Muscle of leg (tissue), 11 donors: ENCODE data around the gene GORASP2. TPM values are rescaled to one million over a fixed set of nuclear protein-coding genes. Genes with fewer than 3 reads are reported as not detected.

Experiments
- DNase-seq: peaks from one replicate; pipeline ENCODE4 v3.0.0; 2013
- H3K27ac ChIP-seq: one replicate; pipeline ENCODE4 v1.5.1; 2013; ENCODE audit warnings: mild to moderate bottlenecking, low read length, control low read depth
- H3K27me3 ChIP-seq: one replicate; pipeline ENCODE4 v1.6.1; 2013; ENCODE audit warnings: low read length; ENCODE audit not compliant: control insufficient read depth, insufficient read depth
- H3K36me3 ChIP-seq: one replicate; pipeline ENCODE4 v1.6.1; 2013; ENCODE audit warnings: low read length; ENCODE audit not compliant: control insufficient read depth, insufficient read depth
- H3K4me1 ChIP-seq: one replicate; pipeline ENCODE4 v1.6.1; 2013; ENCODE audit warnings: low read length; ENCODE audit not compliant: control insufficient read depth, insufficient read depth
- H3K4me3 ChIP-seq: one replicate; pipeline ENCODE4 v1.5.1; 2013; ENCODE audit warnings: low read length, control low read depth
- H3K9me3 ChIP-seq: replicated peaks from 2 replicates; pipeline ENCODE4 v1.6.1; 2013; ENCODE audit warnings: low read depth, low read length; ENCODE audit not compliant: control insufficient read depth
- WGBS: methylation state at CpG from one replicate; pipeline ENCODE4 v1.1.5; 2013; ENCODE audit warnings: missing lambda C conversion rate; ENCODE audit not compliant: insufficient coverage; 5-methylcytosine and 5-hydroxymethylcytosine counted together
- polyA plus RNA-seq, 8 donors: library from polyadenylated mRNA; unstranded; fragments of 120-200 nt; gene quantifications; one replicate each; pipeline versions ENCODE4 v1.2.1 to v1.2.3, GENCODE V29; 2013; ENCODE audit warnings: inconsistent platforms in 1 of 8, low replicate concordance in 1 of 8; ENCODE audit not compliant: insufficient read length in 8 of 8, insufficient read depth in 1 of 8
- total RNA-seq: library from RNA; stranded (reverse); fragments of 120-200 nt; gene quantifications from one replicate; pipeline ENCODE4 v1.2.4, GENCODE V29; 2013

Gene GORASP2
- total and polyA plus RNA-seq, 9 donors, result 24.6 to 84.6 (median 74.3) TPM

DNA sequence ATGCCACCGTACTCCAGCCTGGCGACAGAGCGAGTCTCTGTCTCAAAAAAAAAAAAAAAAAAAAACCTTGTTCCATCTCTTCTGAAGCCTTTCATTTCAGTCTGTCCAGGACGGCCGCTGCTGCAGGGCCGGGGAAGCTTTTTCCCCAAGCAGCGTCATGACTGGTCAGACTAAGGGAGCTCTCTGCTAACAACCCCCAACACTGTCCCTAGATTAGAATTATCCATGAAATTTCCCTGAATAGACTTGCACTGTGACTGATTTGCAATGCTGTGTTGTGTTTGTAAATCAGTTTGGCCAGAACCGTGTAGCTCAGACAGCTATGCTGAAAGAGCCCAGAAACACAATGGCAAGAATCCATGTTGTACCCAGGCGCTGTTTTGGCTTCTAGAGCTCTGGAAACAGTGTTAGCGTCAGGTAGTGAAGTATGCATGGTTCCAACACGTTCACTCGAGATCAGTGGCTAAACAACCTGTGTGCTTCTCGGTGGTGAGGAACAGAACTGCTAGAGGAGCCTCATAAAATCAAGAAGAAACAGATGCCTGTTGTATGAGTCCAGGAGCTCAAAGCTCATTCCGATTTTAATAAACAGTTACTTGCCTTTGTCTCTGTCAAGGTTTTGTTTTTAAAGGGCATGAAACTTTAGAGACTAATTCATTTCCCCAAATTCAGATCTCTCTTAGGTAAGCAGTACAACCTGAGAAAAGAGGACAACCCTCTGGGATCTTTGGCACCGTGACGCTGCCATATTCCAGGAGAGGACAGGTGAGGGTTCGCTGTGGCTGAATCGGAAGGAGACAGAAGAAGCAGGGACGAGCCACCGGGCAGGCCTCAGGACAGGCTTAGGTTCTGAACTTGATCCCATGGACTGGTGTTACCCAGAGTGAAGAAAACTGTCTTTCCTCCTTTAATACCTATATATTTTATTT lies 43.5 kb downstream of the GORASP2 start:
- WGBS, result 49% methylated on average over 12 of the region's 20 CpGs
- DNase-seq, result no peak
- Histone ChIP-seq H3K36me3 (peaks cover 13% of the 10 kb centered on the region), H3K27ac (no peak overlapping the region), H3K27me3 (peaks cover 2% of the 10 kb centered on the region), H3K9me3 (no peaks in the 10 kb centered on the region), H3K4me1 (peaks cover 9% of the 10 kb centered on the region), H3K4me3 (peak overlapping the region; percentile 91)

DNA sequence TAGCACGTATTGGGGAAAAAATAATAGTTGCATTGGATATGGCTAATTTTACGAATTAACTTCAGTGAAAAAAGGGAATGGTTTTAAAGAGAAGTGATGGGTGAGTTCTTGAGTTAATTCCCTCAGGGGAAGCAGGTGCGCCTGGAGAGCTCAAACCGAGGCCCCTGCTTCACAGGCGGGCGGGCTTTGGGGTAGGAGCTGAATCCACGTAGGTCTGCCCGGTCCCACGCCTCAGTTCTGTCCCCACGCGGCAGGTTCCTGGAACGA lies 44.1 kb downstream of the GORASP2 start:
- Histone ChIP-seq H3K9me3 (no peaks in the 10 kb centered on the region), H3K4me3 (peak overlapping the region; percentile 91), H3K4me1 (peaks cover 9% of the 10 kb centered on the region), H3K36me3 (peaks cover 7% of the 10 kb centered on the region), H3K27me3 (peaks cover 2% of the 10 kb centered on the region), H3K27ac (no peak overlapping the region)
- DNase-seq, result no peak
- WGBS, result 2% methylated on average over 12 of the region's 12 CpGs

DNA sequence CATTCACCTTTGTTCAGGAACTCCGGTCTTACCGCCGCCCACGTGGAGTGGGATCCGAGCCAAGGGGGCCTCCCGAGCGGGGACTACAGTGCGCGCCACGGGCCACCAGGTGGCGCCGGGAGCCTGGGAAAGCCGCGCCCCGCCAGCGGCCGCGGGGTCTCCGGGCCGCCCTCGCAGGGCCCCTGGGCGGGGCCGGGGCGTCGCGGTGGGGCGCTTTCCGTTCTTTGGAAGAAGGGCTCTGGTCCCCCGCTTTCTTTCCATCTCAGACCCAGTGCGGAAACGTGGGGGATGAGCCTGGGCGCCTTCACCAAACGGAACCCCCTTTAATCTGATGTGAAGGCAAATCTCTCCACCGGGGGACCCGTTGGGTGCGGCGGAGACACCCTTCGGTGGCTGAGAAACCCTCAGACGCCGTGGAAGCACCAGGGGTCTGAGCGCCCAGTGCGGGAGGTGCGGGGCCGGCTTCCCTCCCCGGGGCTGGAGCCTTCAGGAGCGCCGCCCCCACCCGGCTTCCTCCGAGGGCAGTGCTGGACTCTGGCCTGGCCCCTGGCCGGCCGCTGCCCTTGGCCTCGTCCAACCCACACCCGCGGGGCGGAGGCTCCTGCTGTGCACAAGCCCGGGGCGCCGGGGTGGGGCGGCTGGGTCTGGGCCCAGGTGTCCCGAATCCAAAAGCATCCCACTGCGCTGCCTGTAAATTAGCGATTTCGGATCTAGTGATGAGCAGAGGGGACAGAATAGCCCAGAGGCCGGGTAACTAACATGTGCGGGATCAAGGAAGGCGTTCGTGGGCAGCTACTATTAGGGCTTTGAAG lies 44.6 kb downstream of the GORASP2 start:
- H3K4me3 ChIP-seq, result peak overlapping the region; percentile 91
- H3K27me3 ChIP-seq, result peaks cover 2% of the 10 kb centered on the region
- WGBS, result 6% methylated on average over 67 of the region's 67 CpGs
- H3K36me3 ChIP-seq, result peaks cover 3% of the 10 kb centered on the region
- H3K27ac ChIP-seq, result peak overlapping the region; percentile 76
- H3K4me1 ChIP-seq, result peaks cover 9% of the 10 kb centered on the region
- H3K9me3 ChIP-seq, result no peaks in the 10 kb centered on the region
- DNase-seq, result peak; percentile 91

DNA sequence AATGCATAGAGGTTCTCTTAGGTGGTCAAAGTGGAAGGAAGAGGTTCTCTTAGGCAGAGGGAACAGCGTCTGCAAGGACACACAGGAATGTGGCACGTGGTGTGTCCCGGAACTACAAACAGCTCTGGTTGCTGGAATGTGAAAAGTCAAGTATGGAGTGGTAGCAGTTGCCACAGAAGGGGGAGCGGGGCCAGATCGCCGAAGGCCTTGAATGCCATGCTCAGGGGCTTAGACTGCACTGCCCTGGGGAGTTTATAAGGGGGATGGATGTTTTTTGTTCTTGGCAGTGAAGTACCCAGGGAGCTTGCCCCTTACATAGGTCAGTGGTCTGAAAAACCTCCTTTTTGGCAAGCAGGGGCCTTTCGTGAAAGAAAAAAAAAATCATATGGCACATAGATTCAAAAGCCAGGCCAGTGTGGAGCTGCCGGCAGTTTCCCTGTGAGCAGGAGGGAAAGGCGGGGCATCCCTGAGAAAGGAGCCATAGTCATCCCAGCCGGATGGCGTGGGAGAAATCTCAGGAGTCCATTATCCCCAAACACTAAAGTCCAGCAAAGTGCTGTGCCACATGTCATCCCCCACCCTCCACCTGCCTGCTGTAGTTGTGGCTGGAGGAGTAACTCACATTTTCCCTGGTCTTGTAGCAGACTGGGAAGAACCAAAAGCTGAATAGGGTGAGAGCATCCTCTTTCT lies 45.4 kb downstream of the GORASP2 start:
- no peak overlapping the region for H3K27ac ChIP-seq
- 67% methylated on average over 7 of the region's 11 CpGs for WGBS
- peak overlapping the region; percentile 91 for H3K4me3 ChIP-seq
- DNase-seq, result peak; percentile 17
- H3K27me3 ChIP-seq, result peaks cover 2% of the 10 kb centered on the region
- H3K9me3 ChIP-seq, result no peaks in the 10 kb centered on the region
- no peaks in the 10 kb centered on the region for H3K36me3 ChIP-seq
- H3K4me1 ChIP-seq, result peaks cover 9% of the 10 kb centered on the region

DNA sequence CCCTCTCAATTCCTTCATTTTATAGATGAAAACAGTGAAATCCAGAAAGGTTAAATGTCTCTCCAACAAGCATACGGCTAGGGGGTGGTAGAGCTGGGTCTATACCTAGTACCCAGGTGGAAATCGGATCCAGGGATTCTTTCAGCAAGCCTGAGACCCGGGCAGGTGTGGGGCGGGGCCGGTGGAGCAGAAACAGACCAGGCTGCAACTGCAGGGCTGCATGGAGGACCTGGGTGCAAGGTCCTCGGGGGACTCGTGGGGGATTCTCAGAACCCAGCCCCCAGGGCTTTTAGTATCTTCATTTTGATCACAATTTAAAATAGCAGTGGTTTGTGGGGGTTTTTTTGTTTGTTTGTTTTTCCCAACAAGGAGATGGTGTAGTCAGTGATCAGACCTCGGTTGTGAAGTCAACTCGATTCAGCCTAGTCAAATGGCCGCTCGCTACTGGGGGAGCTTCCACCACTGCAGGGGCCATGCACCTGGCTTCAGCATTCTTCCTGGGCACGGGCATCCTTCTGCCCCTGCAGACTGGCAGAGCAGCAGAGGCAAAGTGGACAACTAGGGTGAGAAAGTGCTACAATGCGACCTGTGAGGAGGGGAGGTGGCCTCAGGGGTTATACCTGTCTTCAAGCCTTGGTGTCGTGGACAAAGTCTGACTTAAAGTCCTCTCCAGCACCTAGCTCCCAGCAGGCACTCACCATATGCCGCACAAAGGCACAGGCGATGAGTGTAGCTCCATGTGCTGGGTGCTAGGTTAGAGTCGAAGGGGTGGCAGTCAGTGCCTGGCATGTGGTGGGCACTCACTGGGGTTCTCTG lies 46.3 kb downstream of the GORASP2 start:
- Histone ChIP-seq H3K9me3 (no peaks in the 10 kb centered on the region), H3K4me3 (no peak overlapping the region)
- WGBS, result 79% methylated on average over 6 of the region's 17 CpGs

DNA sequence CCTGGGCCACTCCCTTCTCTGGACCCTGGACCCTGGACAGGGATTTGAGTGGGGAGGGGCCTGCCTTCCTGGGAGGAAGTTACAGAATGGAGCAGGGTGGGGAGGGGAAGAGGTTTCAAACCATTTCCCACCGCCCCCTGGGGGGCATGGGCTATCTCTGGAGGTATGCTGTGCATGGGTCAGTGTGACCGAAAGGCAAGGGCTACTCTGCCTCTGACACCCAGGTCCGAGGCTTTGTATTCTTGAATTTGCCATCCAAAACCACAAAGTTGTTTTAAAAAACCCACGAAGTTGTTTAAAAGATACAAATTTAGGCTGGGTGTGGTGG lies 46.9 kb downstream of the GORASP2 start:
- Histone ChIP-seq H3K36me3 (no peaks in the 10 kb centered on the region), H3K4me3 (no peak overlapping the region), H3K4me1 (peaks cover 9% of the 10 kb centered on the region), H3K9me3 (no peaks in the 10 kb centered on the region), H3K27ac (no peak overlapping the region), H3K27me3 (peaks cover 2% of the 10 kb centered on the region)
- no peak for DNase-seq
- WGBS, result 88% methylated on average over 2 of the region's 4 CpGs

More for the DNA sequence above, 46.3 kb downstream of the GORASP2 start:
- no peak for DNase-seq
- Histone ChIP-seq H3K4me1 (peaks cover 9% of the 10 kb centered on the region), H3K27ac (no peak overlapping the region), H3K36me3 (no peaks in the 10 kb centered on the region), H3K27me3 (peaks cover 2% of the 10 kb centered on the region)

DNA sequence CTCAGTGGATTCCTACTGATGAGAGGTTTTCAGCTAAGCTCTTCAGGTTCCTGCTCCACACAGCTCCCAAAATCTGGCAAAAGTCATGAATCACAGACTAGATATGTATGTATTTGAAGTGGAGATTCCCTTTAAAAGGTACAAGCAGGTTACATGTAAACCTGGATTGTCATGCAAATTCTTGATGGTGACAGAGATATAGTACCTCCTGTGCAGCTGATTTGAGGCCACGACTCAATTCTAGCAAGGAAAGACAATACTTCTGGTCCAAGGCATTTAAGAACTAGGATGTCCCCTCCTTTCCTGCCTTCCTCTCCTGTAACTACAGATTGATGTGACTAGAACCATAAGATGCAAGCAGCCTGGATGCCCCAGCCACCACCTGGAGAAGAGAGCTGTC lies 55.0 kb downstream of the GORASP2 start:
- Histone ChIP-seq H3K27ac (no peak overlapping the region), H3K4me1 (no peaks in the 10 kb centered on the region), H3K36me3 (peaks cover 6% of the 10 kb centered on the region), H3K27me3 (no peaks in the 10 kb centered on the region), H3K9me3 (no peaks in the 10 kb centered on the region), H3K4me3 (no peak overlapping the region)
- DNase-seq, result no peak
- 14% methylated on average over 1 of the region's 1 CpG for WGBS

DNA sequence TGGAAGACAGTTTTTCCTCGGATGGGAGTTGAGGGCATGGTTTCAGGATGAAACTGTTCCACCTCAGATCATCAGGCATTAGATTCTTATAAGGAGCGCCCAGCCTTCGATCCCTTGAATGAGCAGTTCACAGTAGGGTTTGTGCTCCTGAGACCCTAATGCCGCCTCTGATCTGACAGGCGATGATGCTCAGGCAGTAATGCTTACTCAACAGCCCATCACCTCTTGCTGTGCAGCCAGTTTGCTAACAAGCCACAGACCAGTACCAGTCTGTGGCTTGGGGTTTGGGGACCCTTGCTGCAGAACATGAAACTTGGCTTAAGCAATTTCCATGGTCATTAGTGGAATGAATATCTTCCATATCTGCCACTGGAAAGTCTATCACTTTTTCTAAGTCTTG lies 56.4 kb downstream of the GORASP2 start:
- H3K36me3 ChIP-seq, result peaks cover 6% of the 10 kb centered on the region
- no peak for DNase-seq
- 97% methylated on average over 4 of the region's 5 CpGs for WGBS
- H3K27ac ChIP-seq, result no peak overlapping the region
- H3K4me3 ChIP-seq, result no peak overlapping the region
- H3K4me1 ChIP-seq, result no peaks in the 10 kb centered on the region
- no peaks in the 10 kb centered on the region for H3K9me3 ChIP-seq
- no peaks in the 10 kb centered on the region for H3K27me3 ChIP-seq

DNA sequence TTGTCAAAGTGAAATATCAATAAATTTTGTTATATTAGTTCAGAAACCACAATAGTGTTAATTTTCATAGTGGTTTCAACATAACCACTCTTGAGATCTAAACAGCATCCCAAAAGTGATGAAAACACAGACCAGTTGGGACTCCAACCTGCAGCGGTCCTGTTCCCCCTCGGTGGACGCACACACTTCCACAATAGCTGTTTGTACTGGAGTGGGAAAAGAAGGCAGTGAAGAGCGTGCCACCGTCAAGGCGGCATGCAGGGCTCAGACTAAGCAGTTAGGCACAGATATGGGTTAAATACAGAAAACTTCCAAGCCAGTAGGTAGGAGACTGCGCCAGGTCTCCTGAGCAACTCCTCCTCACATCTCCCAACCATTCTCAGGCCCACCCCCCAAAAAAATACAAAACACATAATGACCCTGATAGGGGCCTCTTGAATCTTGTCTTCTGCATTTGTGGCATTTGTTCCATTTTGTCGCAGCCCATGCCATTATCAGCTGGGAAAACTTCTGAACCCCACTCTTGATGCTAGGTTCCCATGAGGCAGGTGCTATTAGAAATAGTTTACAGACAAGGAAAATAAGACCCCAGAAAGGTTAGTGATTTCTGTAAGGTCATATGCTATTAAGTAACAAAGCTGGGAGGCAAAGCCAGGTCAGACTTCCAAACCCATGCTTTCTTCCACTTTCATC lies 57.7 kb downstream of the GORASP2 start:
- WGBS, result 100% methylated on average over 3 of the region's 8 CpGs
- H3K4me1 ChIP-seq, result no peaks in the 10 kb centered on the region

More for the DNA sequence above, 57.7 kb downstream of the GORASP2 start:
- Histone ChIP-seq H3K9me3 (no peaks in the 10 kb centered on the region), H3K4me3 (no peak overlapping the region), H3K36me3 (peaks cover 6% of the 10 kb centered on the region), H3K27ac (no peak overlapping the region), H3K27me3 (no peaks in the 10 kb centered on the region)
- DNase-seq, result no peak
